GF-D8 (cell line): ENCODE results near the gene ZNF785.
"Not testable (repeated sequence)": the region's sequence is repeated elsewhere in the genome, so short reads cannot be mapped to it uniquely, and the experiment has no call there.

Experiments used
- DNase-seq: peaks from one replicate; lab custom pipeline; 2025; lab: John Stamatoyannopoulos, UW

ZNF785 gene

DNA sequence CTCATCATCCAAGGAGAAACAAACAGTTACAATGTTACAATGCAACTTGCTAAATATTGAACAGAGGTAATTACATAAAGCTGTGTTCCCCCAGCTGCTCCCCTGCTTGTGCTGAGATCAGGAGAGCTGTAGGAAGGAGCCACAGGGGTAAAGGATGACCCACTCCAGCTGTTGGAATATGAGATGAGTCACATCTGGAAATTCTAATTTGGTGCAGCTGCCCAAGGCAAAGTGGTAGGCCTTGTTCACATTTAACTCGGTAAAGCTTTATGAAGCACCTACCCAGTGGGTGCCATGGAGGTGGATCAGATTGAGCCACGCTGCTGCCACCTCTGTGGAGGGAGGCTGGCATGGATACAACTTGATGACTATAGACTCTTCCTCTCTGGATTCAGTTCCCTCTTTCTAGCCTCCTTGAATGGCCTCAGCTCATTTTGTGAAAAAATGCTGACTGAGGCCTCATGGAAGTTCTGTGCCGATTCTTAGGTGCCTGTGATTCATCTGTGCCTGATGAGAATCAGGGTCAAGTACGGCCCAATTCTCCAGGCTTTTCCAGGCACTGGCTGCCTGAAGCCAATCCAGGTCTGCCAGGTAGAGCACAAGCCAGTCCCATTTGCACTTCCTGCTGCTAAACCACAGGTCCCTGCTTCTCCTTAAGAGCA is 17.2 kb upstream of the ZNF785 start:
- no peak for DNase-seq

DNA sequence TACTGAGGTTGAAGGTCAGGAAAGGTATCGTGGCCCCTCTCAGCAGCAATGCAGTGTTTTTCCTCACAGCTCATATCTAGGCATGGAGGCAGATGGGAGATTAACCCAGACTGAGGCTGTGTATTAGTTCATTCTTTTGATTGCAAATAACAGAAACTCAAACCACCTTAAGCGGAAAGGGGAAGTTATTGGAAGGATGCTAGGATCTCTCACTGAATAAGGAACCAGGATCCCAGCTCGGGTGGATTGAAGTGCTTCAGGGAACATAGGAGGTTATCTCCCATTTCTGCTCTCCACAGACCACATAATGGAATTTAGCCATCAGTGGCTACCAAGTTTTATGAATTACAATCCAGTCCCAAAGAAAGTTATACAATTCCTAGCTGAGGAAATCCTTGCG is 16.5 kb upstream of the ZNF785 start:
- DNase-seq: peak; percentile 12

DNA sequence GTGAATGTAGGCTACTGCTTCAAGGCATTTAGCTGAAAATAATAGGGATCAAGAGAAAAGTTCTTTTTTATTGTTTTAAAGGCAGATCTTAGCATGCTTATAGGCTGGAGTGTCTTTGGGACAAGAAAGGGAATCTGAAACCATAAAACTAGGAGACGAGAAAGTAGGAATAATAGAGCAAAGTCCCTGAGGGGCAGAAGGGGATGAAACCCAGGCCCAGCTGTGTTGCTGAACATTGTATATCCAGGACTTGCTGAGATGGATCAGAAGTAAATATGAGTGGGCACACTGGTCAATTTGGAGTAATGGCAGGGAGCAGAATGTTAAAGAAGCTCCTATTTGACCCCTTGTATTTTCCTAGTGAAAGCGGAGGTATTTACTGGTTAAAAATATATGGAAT is 15.4 kb upstream of the ZNF785 start:
- DNase-seq: no peak

DNA sequence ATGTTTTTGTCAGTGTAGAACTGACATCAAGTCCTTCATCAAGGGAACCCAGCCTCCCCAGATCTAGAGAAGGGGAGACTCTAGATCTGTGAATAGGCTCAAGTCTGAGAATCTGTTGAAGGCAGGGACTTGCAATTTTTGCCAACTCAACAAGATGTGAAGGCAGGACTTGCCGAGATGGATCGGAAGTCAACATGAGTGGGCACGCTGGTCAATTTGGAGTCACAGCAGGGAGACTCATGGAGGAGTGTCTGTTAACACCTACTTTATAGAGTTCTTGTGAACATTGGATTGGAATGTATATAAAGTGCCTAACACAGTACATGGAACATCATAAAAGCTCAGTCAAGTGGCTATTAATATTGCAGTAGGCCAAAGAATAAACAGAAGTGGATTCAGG is 14.7 kb upstream of the ZNF785 start:
- DNase-seq: no peak

DNA sequence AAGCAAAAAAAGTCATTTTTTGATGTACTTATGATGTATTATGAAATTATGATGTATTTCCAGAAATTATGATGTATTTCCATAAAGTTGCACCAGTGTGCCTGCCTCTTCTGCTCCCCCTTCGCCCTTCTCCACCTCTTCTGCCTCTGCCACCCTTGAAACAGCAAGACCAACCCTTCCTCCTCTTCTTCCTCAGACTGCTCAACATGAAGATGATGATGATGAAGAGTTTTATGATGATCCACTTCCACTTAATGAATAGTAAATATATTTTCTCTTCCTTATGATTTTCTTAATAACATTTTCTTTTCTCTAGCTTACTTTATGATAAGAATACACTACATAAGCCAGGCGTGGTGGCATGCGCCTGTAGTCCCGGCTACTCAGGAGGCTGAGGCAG is 7.4 kb upstream of the ZNF785 start:
- DNase-seq: no peak

DNA sequence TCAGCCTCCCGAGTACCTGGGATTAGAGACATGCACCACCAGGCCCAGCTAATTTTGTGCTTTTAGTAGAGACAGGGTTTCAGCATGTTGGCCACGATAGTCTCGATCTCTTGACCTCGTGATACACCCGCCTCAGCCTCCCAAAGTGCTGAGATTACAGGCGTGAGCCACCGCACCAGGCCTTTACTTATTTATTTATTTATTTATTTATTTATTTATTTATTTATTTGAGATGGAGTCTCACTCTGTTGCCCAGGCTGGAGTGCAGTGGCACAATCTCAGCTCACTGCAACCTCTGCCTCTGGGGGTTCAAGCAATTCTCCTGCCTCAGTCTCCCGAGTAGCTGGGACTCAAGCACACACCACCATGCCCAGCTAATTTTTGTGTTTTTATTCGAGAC is 5.4 kb upstream of the ZNF785 start:
- not testable (repeated sequence) for DNase-seq

DNA sequence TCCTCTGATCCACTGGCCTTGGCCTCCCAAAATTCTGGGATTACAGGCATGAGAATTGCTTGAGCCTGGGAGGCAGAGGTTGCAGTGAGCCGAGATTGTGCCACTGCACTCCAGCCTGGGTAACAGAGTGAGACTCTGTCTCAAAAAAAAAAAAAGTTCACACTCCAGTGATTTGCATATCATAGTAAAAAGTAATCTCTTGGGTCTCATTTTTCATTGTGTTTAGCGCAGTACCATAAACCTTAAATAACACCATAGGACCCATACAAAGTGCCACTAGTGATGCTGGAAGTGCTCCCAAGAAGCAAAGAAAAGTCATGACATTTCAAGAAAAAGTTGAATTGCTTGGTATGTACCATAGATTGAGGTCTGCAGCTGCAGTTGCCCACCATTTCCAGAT is 4.1 kb upstream of the ZNF785 start:
- not testable (repeated sequence) for DNase-seq

DNA sequence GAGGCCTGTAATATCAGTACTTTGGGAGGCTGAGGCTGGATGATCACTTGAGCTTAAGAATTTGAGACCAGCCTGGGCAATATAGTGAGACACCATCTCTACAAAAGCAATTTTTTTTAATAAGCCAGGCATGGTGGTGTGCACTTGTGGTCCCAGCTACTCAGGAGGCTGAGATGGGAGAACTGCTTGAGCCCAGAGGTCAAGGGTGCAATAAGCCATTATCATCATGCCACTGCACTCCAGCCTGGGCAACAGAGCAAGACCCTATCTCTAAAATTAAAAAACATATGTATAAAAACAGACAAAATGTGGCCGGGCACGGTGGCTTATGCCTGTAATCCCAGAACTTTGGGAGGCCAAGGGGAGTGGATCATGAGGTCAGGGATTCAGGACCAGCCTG is 3.2 kb upstream of the ZNF785 start:
- no peak for DNase-seq

DNA sequence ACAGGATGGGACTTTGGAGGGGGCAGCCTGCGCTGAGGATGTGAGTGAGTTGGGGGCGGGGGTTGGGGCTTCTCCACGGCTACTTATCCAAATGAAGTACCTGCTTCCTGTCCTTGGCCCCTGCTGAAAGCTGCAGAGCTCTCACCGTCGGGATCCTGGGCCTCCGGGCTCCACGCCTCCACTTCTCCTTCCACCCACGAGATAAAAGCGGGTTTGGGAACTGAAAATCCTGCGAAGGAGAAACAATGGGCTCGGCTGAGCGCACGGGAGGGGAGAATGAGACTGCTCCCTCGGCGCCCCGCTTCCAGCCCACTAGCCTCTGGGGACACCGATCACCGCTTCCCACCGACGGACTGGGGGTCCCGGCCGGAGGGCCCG is 486 bp downstream of the ZNF785 start:
- DNase-seq: no peak

DNA sequence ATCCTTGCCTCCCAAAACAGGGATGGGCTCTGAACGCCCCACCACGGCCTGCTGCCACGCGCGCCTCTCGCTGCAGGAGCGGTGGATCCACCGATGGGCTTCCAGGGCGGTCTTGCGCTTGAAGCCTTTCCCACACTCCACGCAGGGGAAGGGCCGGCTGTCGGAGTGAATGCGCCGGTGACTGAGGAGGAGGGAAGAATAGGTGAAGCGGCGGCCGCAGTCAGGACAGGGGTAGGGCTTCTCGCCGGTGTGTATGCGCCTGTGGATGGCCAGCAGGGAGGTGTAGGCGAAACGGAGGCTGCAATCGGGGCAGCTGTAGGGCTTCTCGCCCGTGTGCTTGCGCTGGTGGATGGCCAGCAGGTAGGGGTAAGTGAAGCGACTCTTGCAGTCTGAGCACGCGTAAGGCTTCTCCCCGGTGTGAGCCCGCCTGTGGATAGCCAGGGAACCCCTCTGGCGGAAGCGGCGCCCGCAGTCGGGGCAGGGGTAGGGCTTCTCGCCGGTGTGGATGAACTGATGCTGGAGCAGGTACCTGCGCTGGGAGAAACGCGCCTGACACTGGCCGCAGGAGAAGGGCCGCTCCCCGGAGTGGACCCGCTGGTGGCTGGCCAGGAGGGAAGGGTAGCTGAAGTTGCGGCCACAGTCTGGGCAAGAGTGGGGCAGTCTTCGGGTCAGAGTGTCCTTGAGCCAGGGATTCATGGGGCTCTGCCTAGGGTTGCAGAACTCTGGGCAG is 2.7 kb downstream of the ZNF785 start:
- DNase-seq: no peak

DNA sequence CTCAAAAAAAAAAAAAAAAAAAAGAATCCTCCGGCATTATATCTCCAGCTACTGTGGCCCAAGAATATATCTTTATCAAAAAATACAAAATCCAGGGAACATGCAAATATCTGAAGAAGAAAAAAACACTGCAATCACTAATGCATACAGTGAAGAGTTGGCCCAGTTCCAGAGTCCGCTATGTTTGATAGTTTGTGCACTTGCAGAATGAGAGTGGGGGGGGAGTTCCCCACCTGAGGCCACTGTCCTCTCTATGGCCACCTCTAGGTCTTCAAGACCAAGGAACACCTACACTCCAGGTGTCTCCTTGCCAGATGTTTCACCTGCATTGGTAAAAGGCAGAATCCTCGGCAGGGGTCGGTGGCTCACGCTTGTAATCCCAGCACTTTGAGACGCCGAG is 4.0 kb downstream of the ZNF785 start:
- DNase-seq: no peak

DNA sequence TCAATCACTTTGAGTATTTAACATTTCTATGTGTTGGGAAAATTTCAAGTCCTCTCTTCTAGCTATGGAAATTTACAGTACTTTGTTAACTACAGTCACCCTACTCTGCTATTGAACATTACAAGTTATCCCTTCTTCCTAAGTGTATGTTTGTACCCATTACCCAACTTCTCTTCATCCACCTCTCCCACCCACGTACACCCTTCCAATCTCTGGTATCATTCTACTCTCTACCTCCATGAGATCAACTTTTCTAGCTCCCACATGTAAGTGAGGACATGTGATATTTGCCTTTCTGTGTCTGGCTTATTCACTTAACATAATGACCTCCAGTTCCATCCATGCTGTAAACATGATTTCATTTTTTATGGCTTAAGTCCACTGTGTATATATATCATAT is 10.8 kb downstream of the ZNF785 start:
- no peak for DNase-seq

DNA sequence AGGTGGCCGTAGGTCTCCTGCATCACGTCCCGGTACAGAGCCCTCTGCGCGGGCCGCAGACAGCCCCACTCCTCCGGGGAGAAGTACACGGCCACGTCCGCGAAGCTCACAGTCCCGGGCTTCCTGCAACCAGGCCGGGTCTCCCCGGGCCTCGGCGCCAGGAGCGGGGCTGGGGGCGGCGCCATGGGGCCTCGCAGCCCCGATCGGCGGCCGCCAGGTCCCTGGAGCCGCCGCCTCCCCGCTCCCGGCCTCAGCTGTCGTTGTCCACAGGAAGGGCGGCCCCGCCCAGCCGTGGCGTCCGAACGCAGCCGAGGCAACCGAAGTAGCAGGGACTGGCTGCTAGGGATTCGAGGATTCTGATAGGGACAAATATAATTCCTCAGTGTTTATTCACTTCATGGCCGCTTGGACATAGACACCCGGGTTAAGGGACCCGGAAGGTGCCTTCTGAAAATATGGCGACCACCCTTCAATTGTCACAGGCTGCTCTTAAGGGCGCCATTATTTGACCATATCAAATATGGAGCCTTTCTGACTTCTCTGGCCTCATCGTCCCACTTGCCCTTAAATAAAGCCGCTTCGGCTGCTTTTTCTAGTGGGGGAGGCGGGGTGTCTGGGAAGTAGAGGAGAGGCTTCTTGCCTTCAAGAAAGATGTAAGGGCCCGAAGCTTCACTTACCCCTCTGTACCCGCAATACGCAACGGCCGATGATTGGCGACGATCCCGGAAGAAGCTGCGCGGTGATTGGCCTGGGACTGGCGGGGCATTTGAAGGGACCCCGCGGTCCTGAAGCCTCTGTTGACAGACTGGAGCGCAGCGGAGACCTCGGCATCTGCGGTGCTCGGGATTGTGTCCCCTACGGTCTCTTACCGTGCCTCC is 13.8 kb downstream of the ZNF785 start, which contains the start of gene ZNF688:
Gene ZNF688, minus strand, starts transcription at position 270 of the 878 bp plus-strand sequence. Its CDS starts 85 bp downstream, at position 185.
- peak; percentile 98 for DNase-seq

DNA sequence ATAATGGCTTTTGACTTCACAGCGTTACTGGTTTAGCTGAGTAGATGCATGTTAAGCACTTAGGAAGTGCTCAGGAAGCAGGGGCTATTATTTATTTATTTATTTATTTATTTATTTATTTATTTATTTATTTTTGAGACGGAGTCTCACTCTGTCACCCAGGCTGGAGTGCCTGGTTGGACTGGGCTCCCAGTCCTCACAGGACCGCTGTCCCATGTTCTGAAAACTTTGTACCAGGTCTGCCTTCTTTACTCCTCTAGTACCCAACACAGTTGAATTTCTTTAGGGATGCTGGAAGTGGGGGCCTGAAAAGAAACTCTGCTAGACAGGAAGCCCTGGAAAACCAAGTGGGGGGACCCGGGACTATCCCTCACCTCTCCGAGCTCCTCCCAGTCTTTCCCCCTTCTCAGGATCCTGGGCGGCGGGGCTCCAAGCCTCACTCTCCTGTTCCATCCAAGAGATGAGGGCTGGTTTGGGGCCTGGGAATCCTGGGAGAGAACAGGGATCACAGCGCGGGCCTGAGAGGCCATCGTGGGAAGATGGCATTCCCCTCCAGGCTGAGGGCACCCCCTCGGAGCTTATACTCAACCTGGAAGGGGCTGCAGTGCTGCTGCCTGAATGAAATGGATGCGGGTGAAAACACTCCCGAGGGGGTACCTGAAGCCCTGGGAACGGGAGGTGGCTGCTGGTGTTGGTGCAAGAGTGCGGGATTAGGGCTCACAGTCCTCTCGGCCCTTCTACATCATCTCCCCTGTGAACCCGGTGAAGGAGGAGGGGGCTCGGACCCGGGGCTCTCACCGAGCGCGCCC is 14.7 kb downstream of the ZNF785 start:
- no peak for DNase-seq

DNA sequence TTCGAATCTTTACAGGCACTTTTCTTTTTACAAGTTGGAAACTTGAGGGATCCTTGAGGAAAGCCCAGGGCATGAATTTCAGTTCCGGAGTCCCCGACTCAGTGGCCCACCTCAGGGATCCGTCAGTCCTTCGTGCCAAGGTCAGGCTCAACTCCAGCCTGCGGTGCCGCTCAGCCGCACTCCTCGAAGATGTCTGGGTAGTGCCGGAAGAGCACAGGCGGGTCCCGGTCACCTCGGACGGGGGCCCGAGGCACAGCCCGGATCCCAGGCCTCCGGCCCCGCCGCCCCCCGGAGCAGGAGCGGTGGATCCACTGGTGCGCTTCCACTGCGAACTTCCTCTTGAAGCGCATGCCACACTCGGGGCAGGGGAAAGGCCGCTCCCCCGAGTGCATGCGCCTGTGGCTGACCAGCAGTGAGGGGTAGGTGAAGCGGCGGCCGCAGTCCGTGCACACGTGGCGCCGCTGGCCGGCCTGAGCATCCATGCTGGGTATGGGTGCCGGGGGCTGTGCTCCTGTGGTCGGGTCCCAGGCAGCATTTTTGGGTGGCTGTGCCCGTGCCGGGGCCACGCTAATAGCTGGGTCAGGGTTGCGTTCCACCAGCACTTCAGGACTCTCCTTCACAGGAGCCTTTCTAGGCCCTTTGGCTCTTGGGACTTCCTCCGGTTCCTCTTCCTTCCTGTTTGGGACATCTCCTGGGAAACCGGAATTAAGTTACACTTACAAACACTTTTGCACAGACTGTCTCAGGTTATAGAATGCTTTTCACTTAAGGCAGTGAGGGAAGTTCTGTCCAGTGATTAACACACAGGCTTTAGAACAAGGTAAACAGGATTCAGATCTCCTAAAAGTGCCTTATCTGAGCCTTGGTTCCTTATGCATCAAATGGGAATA is 15.5 kb downstream of the ZNF785 start:
- no peak for DNase-seq

DNA sequence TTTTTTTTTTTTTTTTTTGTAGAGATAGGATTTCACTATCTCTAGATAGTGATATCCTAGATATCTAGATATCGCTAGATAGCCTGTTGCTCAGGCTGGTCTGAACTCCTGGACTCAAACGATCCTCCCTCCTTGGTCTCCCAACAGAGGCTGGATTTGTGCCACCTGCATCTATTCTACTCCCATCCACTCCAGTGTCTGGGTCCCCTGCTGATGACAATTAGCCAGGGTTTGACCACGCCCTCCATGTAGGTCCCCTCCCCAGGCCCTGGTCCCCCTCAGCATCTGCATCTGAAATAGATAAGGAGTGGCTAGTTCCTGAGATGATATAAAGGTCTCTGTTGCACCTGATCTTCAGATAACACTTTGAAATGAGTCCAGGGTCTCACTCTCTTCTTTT is 16.2 kb downstream of the ZNF785 start:
- no peak for DNase-seq

DNA sequence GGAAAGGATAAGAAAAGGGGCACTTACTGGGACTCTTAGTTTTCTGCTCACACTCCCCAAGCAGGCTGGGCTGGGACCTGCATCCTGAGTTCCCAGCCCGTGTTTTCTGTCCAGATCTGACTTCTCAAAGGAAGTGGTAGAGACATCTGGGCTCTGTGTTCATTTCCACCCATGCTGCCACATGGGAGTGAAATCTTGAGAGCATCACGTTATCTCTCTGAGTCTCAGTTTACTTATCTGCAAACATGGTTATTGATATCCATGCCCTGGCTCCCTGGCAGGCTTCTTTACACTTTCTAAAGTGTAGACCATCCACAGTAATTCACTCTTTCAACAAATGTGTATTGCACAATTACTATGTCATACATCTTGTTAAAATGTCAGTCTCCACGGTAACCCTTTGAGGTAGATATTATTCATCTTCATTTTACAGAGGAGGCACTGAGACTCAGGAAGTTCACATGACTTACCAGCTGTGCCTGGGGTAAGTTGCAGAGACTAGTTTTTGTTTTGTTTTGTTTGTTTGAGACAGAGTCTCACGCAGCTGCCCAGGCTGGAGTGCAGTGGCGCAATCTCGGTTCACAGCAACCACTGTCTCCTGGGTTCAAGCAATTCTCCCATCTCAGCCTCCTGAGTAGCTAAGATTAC is 17.4 kb downstream of the ZNF785 start:
- peak; percentile 28 for DNase-seq

DNA sequence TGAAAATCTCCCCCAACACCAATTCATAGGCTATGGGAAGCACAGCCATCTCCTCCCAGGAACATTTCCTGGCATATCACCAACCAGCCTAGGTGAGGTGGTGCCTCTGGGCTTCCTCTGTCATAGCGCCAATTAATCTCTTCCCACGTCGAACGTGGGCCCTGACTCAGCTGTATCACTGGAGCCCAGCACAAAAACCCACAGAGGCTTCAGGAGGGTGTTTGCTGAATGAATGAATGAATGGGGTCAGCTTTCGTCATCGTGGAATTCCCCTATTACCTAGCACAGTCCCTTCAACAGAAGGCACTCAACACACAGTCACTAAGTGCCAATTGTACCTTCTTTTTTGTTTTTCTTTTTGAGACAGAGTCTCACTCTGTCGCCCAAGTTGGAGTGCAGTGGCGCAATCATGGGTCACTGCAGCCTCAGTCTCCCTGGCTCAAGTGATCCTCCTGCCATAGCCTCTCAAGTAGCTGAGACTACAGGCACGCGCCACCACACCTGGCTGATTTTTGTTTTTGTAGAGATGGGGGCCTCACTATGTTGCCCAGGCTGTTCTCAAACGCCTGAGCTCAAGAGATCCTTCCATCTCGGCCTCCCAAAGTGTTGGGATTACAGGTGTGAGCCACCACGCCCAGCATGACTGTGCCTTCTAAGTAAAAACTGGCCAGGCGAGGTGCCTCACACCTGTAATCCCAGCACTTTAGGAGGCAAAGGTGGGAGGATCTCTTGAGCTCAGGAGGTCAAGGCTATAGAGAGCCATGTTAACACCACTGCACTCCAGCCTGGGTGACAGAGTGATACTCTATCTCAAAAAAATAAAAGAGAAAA is 18.1 kb downstream of the ZNF785 start:
- DNase-seq: no peak

DNA sequence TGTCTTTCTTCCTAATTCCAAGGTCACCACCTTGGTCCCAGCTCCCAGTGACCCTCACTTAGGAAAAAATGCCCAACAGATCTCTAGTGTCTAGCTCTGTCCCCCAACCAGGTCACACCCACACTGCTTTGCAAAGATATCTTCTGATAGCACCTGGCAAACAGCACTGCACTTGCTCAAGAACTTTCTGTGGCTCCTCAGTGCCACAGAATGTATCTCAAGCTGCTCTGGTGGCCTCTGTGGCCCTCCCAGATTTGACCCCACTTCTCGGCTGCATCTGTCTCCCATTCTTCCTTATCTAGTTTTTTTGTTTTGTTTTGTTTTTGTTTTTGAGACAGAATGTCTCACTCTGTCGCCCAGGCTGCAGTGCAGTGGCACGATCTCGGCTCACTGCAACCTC is 19.0 kb downstream of the ZNF785 start:
- no peak for DNase-seq

DNA sequence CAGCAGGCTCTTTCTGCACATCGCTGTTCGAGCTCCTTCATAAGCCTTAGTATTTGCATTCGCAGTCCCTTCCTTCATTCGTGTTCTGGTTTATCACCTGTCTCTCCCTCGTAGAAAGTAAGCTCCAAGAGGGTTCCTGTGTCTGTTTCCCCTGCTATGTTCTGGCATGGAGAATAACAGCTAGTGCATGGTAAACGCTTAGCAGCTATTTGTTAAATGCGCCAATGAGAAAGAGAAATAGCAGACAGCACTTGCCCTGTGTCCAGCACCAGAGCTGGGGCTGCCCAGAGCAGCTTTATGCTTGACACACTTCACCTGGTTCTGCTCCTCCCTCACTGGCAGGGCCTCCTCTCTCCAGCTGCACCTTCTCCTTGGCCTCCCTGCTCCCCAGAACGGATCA is 19.5 kb downstream of the ZNF785 start:
- DNase-seq: no peak
